WTC11 (cell line): ENCODE measurements around the gene ZMYND8.

Experiments used
- ATF3 ChIP-seq: sonication (generic); formaldehyde crosslinking; conservative IDR thresholded peaks from 2 replicates; pipeline ENCODE4 v1.8.1; 2022; ENCODE audit warnings: mild to moderate bottlenecking, missing genetic modification reagents
- CBFB ChIP-seq: sonication (generic); formaldehyde crosslinking; IDR thresholded peaks from 2 replicates; pipeline ENCODE4 v1.8.1; 2022; ENCODE audit warnings: mild to moderate bottlenecking, low read depth, missing genetic modification reagents
- CREM ChIP-seq: sonication (generic); formaldehyde crosslinking; IDR thresholded peaks from 2 replicates; pipeline ENCODE4 v1.8.1; 2022; ENCODE audit warnings: mild to moderate bottlenecking, missing genetic modification reagents, moderate library complexity
- CTCF ChIP-seq: fragments of 200-600 bp; IDR thresholded peaks from 2 replicates; pipeline ENCODE4 v1.8.0; 2022; ENCODE audit warnings: antibody characterized with exemption
- ELF4 ChIP-seq: sonication (generic); formaldehyde crosslinking; IDR thresholded peaks from 2 replicates; pipeline ENCODE4 v1.8.1; 2022; ENCODE audit warnings: low read depth, mild to moderate bottlenecking, moderate library complexity, missing genetic modification reagents
- FOXJ3 ChIP-seq: sonication (generic); formaldehyde crosslinking; IDR thresholded peaks from 2 replicates; pipeline ENCODE4 v1.9.0; 2021; ENCODE audit warnings: missing genetic modification reagents, mild to moderate bottlenecking, borderline replicate concordance
- IRF1 ChIP-seq: sonication (generic); formaldehyde crosslinking; IDR thresholded peaks from 2 replicates; pipeline ENCODE4 v1.8.0; 2023; ENCODE audit warnings: missing genetic modification reagents
- IRF2 ChIP-seq: sonication (generic); formaldehyde crosslinking; IDR thresholded peaks from 2 replicates; pipeline ENCODE4 v1.8.0; 2022; ENCODE audit warnings: low read depth, missing genetic modification reagents, borderline replicate concordance

GRCh38 chr20:47181056-47181862, 175.2 kb downstream of the ZMYND8 start:
- TF ChIP-seq CTCF (no peak), ELF4 (CRISPR knock-in tag) (no peak), FOXJ3 (CRISPR knock-in tag) (no peak), IRF1 (CRISPR knock-in tag) (no peak), CBFB (CRISPR knock-in tag) (no peak), ATF3 (no peak), CREM (CRISPR knock-in tag) (no peak), IRF2 (CRISPR knock-in tag) (no peak)
